ENCODE measurements around the gene CIRBP.

CIRBP gene

GRCh38 chr19:1282588-1283206 lies 13.6 kb downstream of the CIRBP start:
- DNase-seq, result no peak

GRCh38 chr19:1283207-1283916 lies 14.2 kb downstream of the CIRBP start:
- DNase-seq, result no peak

- DNase-seq, result no peak
Observed at GRCh38 chr19:1283917-1284292, 14.8 kb downstream of the CIRBP start.

- DNase-seq, result no peak
Observed at GRCh38 chr19:1284293-1284978, 15.3 kb downstream of the CIRBP start.

- no peak for DNase-seq
Observed at GRCh38 chr19:1284979-1285736, 16.0 kb downstream of the CIRBP start.

GRCh38 chr19:1285737-1286360 lies 16.7 kb downstream of the CIRBP start, which contains the start of gene EFNA2:
EFNA2 (plus strand) TSS chr19:1285873; CDS start chr19:1286169, 296 bp downstream.
- DNase-seq, result no peak

GRCh38 chr19:1286487-1287353 lies 17.6 kb downstream of the CIRBP start:
- no peak for DNase-seq

- DNase-seq, result no peak
Observed at GRCh38 chr19:1287354-1288225, 18.5 kb downstream of the CIRBP start.

GRCh38 chr19:1288226-1288612 lies 19.1 kb downstream of the CIRBP start:
- no peak for DNase-seq

- DNase-seq, result no peak
Observed at GRCh38 chr19:1288833-1289685, 19.9 kb downstream of the CIRBP start.

GRCh38 chr19:1289686-1290025 lies 20.5 kb downstream of the CIRBP start:
- DNase-seq, result no peak

- no peak for DNase-seq
Observed at GRCh38 chr19:1290196-1290702, 21.1 kb downstream of the CIRBP start.

GRCh38 chr19:1290703-1291651 lies 21.8 kb downstream of the CIRBP start:
- DNase-seq, result no peak

- DNase-seq, result no peak
Observed at GRCh38 chr19:1291761-1292418, 22.8 kb downstream of the CIRBP start.

- no peak for DNase-seq
Observed at GRCh38 chr19:1292419-1293151, 23.5 kb downstream of the CIRBP start.

GRCh38 chr19:1293782-1294604 lies 24.9 kb downstream of the CIRBP start:
- DNase-seq, result no peak
